Cardiac muscle cell (in vitro differentiated cells and primary cell): ENCODE results near the gene CD36. TPM values are rescaled to one million over a fixed set of nuclear protein-coding genes. Genes with fewer than 3 reads are reported as not detected.
A peak's percentile ranks its signal among the peaks of the same experiment; 100 is the strongest.

Experiments used
- DNase-seq, 2 donors: peaks; one replicate each; pipeline versions ENCODE4 v3.0.0 to v3.0.0-alpha.2; 2010 to 2017; ENCODE audit warnings: low read depth in 1 of 2, low spot score in 1 of 2
- H3K27ac ChIP-seq: fragments of 200-600 bp; sonication (generic); 2 replicates; pipeline ENCODE4 v1.5.1; 2016
- H3K27me3 ChIP-seq: fragments of 200-600 bp; sonication (generic); 2 replicates; pipeline ENCODE4 v1.6.0; 2016; ENCODE audit warnings: control low read depth
- H3K36me3 ChIP-seq: fragments of 200-600 bp; sonication (generic); 2 replicates; pipeline ENCODE4 v1.5.1; 2016; ENCODE audit warnings: control low read depth
- H3K4me1 ChIP-seq: fragments of 200-600 bp; sonication (generic); 2 replicates; pipeline ENCODE4 v1.8.1; 2017; ENCODE audit warnings: low read depth, mild to moderate bottlenecking, mixed run types
- H3K4me3 ChIP-seq: fragments of 200-600 bp; sonication (generic); 2 replicates; pipeline ENCODE4 v1.5.1; 2016; ENCODE audit warnings: mild to moderate bottlenecking
- H3K9me3 ChIP-seq: fragments of 200-600 bp; sonication (generic); 2 replicates; pipeline ENCODE4 v1.5.1; 2017; ENCODE audit warnings: low read depth, mild to moderate bottlenecking, control low read depth
- polyA plus RNA-seq: library from polyadenylated mRNA; unstranded; fragments of >200 nt; fragmentation: Nextera tagmentation; extraction: Ambion mirVana; gene quantifications from 2 replicates; pipeline ENCODE4 v1.2.1, GENCODE V29; 2016
- total RNA-seq: library from RNA; depleted of rRNA; stranded (reverse); fragments of >200 nt; gene quantifications from 2 replicates; pipeline ENCODE4 v1.2.3, GENCODE V29; 2016
- TF ChIP-seq, protein P1 (sequence below): IDR thresholded peaks from 2 replicates; pipeline ENCODE4 v1.5.1; 2012; ENCODE audit warnings: low read depth, mild to moderate bottlenecking, low read length

Gene CD36
- total and polyA plus RNA-seq, 2 experiments from 2014 or later: 1.1 to 4.2 TPM

DNA sequence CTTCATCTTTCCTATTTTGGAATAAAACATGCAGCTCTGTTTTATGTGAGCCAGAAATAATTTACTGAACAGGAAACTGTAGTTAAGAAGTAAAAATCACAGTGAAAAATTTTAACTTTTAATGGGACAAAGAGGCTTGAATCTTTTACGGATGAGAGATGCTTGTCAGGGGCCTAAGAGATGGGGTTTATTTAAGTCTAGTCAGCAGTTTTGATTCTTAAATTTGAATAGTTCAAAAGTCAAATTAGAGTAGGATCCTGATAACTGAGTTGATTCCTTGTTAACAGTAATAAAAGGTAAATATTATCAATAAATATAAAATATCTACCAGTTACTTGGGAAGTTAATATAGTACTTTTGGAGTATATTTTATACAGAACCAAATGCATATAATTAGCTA is 24.9 kb upstream of the CD36 start:
- no peak overlapping the region for H3K27ac ChIP-seq
- TF ChIP-seq, protein P1, sequence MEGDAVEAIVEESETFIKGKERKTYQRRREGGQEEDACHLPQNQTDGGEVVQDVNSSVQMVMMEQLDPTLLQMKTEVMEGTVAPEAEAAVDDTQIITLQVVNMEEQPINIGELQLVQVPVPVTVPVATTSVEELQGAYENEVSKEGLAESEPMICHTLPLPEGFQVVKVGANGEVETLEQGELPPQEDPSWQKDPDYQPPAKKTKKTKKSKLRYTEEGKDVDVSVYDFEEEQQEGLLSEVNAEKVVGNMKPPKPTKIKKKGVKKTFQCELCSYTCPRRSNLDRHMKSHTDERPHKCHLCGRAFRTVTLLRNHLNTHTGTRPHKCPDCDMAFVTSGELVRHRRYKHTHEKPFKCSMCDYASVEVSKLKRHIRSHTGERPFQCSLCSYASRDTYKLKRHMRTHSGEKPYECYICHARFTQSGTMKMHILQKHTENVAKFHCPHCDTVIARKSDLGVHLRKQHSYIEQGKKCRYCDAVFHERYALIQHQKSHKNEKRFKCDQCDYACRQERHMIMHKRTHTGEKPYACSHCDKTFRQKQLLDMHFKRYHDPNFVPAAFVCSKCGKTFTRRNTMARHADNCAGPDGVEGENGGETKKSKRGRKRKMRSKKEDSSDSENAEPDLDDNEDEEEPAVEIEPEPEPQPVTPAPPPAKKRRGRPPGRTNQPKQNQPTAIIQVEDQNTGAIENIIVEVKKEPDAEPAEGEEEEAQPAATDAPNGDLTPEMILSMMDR: no peak
- H3K4me1 ChIP-seq: peaks cover 5% of the 10 kb centered on the region
- H3K27me3 ChIP-seq: no peaks in the 10 kb centered on the region
- DNase-seq: no peak
- no peaks in the 10 kb centered on the region for H3K9me3 ChIP-seq
- H3K36me3 ChIP-seq: no peaks in the 10 kb centered on the region
- no peak overlapping the region for H3K4me3 ChIP-seq

DNA sequence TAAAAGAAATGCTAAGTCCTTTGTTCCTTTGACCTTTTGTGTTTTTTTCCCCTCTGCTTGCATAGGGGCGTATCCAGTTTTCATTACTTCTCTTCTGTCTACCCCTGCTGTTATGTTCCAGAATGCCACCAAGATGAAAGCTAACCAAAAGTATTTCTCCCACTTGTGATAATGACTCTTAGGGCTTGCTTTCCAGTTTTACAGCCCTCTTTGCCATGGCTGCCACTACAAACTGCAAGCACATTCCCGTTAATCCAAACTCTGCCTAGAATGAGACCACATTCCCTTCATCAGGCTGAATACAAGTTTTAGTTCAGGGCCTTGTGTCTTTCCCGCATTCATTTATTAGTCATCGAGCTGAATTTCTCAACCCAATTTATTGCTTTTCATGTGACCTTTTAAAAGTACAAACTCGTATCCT is 23.6 kb upstream of the CD36 start:
- Histone ChIP-seq H3K4me3 (no peak overlapping the region), H3K36me3 (no peaks in the 10 kb centered on the region), H3K4me1 (peaks cover 5% of the 10 kb centered on the region)

GRCh38 chr7:80618096-80618495 is 20.3 kb upstream of the CD36 start:
- no peak overlapping the region for H3K27ac ChIP-seq
- no peak for DNase-seq
- H3K4me3 ChIP-seq: no peak overlapping the region
- no peaks in the 10 kb centered on the region for H3K9me3 ChIP-seq
- H3K4me1 ChIP-seq: peaks cover 5% of the 10 kb centered on the region
- TF ChIP-seq, protein P1: no peak
- H3K36me3 ChIP-seq: no peaks in the 10 kb centered on the region
- no peaks in the 10 kb centered on the region for H3K27me3 ChIP-seq

More for the DNA sequence above, 23.6 kb upstream of the CD36 start:
- Histone ChIP-seq H3K9me3 (no peaks in the 10 kb centered on the region), H3K27me3 (no peaks in the 10 kb centered on the region), H3K27ac (peak overlapping the region; percentile 22)
- TF ChIP-seq, protein P1: no peak
- peak; percentile 21 to 52 for DNase-seq

DNA sequence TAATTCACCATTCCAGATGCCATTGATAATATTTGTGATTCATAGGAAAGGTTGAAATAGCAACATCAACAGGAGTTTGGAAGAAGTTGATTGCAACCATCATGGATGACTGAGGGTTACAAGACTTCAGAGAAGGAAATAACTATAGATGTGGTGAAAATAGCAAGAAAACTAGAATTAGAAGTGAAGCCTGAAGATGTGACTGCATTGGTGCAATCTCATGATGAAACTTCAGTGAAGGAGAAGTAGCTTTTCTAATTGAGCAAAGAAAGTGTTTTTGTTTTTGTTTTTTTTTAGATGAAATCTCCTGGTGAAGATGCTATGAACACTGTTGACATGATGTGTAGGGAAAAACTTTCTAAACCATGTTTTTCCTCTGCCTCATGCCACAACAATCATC is 18.7 kb upstream of the CD36 start:
- DNase-seq: no peak
- no peak overlapping the region for H3K4me3 ChIP-seq
- no peak overlapping the region for H3K27ac ChIP-seq
- TF ChIP-seq, protein P1: no peak
- no peaks in the 10 kb centered on the region for H3K9me3 ChIP-seq
- no peaks in the 10 kb centered on the region for H3K36me3 ChIP-seq
- no peaks in the 10 kb centered on the region for H3K27me3 ChIP-seq
- peaks cover 12% of the 10 kb centered on the region for H3K4me1 ChIP-seq

GRCh38 chr7:80622541-80622940 is 15.9 kb upstream of the CD36 start:
- Histone ChIP-seq H3K4me3 (no peak overlapping the region), H3K4me1 (peaks cover 15% of the 10 kb centered on the region)
- TF ChIP-seq, protein P1: no peak

More at GRCh38 chr7:80622541-80622940, 15.9 kb upstream of the CD36 start:
- H3K36me3 ChIP-seq: no peaks in the 10 kb centered on the region
- no peaks in the 10 kb centered on the region for H3K27me3 ChIP-seq
- H3K27ac ChIP-seq: no peak overlapping the region
- peak in 1 of 2 donors; percentile 66 for DNase-seq
- no peaks in the 10 kb centered on the region for H3K9me3 ChIP-seq
